GM18526 (cell line): ENCODE measurements around the gene CANX.

Source experiments
- POLR2A ChIP-seq: IDR thresholded peaks from 3 replicates; pipeline ENCODE4 v1.6.1; 2011; ENCODE audit not compliant: insufficient read length; ENCODE audit errors: extremely low read depth

Gene CANX

GRCh38 chr5:179716286-179716685, 17.5 kb downstream of the CANX start:
- no peak for TF ChIP-seq POLR2A

- TF ChIP-seq POLR2A = no peak
These were observed 21.5 kb downstream of the CANX start for GRCh38 chr5:179720222-179720621.

- no peak for TF ChIP-seq POLR2A
These were observed 25.4 kb downstream of the CANX start for GRCh38 chr5:179724163-179724562.

GRCh38 chr5:179727106-179727505, 28.3 kb downstream of the CANX start:
- TF ChIP-seq POLR2A = no peak

DNA sequence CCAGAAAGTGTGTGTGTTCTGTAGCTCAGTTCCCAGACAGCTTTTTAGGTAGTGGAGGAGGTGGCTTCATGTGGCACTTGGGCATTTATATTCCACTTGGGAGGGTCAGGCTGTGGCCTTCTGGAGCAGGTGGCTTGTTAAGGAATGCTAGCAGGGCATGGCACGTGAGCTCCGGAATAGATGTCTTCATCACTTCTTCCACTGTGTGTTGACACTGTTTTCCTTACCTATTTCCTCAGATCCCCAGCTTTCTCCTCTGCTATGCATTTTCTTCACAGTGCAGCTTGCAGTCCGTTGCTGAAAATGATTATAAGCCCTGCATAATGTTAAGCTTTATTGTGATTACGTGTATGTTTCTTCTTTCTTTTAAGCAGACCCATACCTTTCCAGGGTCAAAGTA, 30.5 kb downstream of the CANX start:
- TF ChIP-seq POLR2A = no peak

DNA sequence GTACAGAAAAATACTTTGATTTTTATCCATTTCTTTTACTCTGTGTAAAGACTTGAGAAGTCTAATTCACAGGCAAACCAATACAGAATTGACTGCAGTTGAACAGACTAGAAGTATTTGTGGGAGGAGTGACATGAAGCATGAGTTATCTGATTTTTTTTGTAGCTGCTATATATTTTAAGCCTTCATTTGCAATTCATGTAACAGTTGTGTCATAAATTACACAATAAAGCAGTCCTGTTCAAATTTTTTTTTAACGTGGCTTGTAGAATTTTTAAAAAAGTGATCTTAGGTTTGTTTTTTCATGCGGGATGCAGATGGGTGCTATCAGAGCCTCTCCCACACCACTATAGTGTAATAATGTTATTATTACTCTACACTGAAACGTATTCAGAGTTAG, 31.0 kb downstream of the CANX start:
- no peak for TF ChIP-seq POLR2A

GRCh38 chr5:179730356-179730755, 31.6 kb downstream of the CANX start:
- no peak for TF ChIP-seq POLR2A

DNA sequence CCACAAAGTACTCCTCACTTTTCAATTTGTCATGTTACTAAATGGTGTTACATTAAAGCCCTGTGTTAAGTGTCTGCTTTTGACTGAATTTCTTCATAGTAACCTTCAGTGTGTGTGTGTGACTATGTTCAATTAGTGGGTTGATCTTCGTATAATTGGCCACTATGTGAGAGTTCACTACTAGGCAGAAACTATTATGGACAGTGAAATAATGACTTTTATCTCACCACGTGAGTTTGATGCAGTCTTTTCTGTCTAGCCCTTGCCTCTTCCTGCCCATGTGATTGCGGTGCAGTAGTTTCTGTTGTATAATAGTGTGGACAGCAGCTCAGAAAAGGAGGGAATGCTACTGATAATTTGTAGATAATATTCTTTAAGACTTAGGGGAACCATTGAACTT, 32.1 kb downstream of the CANX start:
- TF ChIP-seq POLR2A = no peak

DNA sequence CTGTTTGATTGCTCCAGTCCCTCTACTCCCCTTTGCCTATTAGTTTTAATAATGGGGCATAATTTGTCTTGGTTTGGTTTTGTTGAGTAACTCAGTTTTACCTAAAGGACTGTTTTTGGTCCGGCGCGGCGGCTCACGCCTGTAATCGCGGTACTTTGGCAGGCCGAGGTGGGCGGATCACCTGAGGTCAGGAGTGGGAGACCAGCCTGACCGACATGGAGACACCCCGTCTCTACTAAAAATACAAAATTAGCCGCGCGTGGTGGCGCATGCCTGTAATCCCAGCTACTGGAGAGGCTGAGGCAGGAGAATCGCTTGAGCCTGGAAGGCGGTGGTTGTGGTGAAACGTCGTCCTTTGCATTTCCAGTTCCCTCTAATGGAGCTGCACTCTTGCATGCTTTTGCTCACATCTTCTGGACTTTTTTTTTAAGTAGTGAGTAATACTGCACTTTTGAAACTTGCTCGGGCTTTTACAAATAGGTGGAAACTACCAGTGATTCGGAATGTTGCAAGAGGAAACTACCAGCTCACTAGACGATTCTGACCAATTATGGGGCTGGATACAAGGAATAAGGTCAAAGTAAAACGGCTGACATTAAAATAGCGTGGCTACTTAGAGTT, 33.1 kb downstream of the CANX start:
- no peak for TF ChIP-seq POLR2A

DNA sequence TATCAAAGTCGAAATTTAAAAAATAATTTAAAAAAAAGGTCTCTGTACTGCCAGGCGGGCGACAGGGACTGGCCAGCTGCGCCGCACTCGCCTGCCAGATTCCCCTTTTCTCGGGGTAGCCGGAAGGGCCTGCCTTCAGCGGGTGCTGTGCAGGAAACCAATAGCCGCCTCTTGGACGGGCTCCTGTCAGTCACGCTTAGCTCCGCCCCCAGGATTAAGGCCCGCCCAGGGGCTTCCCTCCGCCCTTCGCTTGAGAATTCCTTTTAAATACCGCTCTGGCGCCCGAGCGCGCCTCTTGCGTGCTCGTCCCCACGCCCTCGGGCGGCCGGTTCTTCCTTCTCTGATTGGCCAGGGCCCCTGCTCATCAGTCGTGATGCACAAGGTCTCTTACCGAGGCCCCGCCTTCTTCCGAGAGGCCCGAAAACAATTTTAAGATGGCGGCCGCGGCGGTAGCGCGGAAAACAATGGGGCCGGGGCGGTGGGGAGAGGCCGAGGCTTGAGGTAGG, 33.7 kb downstream of the CANX start, which contains the start of gene MAML1:
MAML1 (plus strand) TSS at position 411 of the 506 bp plus-strand sequence. CDS start 291 bp downstream, outside the sequence.
- TF ChIP-seq POLR2A = peak; percentile 66

GRCh38 chr5:179732918-179733771, 34.4 kb downstream of the CANX start:
- no peak for TF ChIP-seq POLR2A

GRCh38 chr5:179733772-179734126, 35.0 kb downstream of the CANX start:
- TF ChIP-seq POLR2A = no peak

- TF ChIP-seq POLR2A = no peak
These were observed 35.9 kb downstream of the CANX start for GRCh38 chr5:179734536-179735164.

- no peak for TF ChIP-seq POLR2A
These were observed 40.0 kb downstream of the CANX start for GRCh38 chr5:179738742-179739141.

GRCh38 chr5:179746872-179747271, 48.1 kb downstream of the CANX start:
- no peak for TF ChIP-seq POLR2A

- no peak for TF ChIP-seq POLR2A
These were observed 49.0 kb downstream of the CANX start for GRCh38 chr5:179747811-179748210.
